ENCODE measurements around the gene CTDSP1. TPM values are rescaled to one million over a fixed set of nuclear protein-coding genes. Genes with fewer than 3 reads are reported as not detected.

CTDSP1 gene
- total RNA-seq, 4 donors from 2014 or later, result 122 to 164 (median 140) TPM

DNA sequence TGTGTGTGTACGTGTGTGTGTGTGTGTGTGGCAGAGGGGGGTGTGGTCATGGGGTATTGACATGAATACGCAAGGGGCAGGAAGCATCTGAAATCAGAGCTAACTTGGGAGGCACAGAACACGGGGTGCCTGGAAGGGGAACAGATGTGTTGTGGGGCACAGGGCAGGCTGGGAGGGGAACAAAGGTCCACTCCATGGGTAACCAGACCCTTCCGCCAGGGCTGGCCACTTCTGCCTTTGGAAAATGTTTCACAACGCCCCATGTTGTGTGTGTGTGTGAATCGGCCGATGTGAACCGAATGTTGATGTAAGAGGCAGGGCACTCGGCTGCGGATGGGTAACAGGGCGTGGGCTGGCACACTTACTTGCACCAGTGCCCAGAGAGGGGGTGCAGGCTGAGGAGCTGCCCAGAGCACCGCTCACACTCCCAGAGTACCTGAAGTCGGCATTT lies 17.7 kb upstream of the CTDSP1 start, which contains the start of gene SLC11A1:
TSS of gene SLC11A1 (plus strand) at position 358 of the 451 bp plus-strand sequence. CDS start 96 bp downstream, outside the sequence.
- TF ChIP-seq, protein P1, sequence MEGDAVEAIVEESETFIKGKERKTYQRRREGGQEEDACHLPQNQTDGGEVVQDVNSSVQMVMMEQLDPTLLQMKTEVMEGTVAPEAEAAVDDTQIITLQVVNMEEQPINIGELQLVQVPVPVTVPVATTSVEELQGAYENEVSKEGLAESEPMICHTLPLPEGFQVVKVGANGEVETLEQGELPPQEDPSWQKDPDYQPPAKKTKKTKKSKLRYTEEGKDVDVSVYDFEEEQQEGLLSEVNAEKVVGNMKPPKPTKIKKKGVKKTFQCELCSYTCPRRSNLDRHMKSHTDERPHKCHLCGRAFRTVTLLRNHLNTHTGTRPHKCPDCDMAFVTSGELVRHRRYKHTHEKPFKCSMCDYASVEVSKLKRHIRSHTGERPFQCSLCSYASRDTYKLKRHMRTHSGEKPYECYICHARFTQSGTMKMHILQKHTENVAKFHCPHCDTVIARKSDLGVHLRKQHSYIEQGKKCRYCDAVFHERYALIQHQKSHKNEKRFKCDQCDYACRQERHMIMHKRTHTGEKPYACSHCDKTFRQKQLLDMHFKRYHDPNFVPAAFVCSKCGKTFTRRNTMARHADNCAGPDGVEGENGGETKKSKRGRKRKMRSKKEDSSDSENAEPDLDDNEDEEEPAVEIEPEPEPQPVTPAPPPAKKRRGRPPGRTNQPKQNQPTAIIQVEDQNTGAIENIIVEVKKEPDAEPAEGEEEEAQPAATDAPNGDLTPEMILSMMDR (IDR thresholded peaks at IDR 0.05), result no peak
- TF ChIP-seq EP300 (IDR thresholded peaks at IDR 0.05) (peak; percentile 38 to 80), POLR2A (IDR thresholded peaks at IDR 0.05) (peak in 1 of 2 donors; percentile 26)
- peak within 1 kb of the TSS in 2 of 4 donors; percentile 15 to 30 for H3K4me3 ChIP-seq
- peak within 1 kb of the TSS in 3 of 4 donors; percentile 54 to 66 (median 59) for H3K27ac ChIP-seq

DNA sequence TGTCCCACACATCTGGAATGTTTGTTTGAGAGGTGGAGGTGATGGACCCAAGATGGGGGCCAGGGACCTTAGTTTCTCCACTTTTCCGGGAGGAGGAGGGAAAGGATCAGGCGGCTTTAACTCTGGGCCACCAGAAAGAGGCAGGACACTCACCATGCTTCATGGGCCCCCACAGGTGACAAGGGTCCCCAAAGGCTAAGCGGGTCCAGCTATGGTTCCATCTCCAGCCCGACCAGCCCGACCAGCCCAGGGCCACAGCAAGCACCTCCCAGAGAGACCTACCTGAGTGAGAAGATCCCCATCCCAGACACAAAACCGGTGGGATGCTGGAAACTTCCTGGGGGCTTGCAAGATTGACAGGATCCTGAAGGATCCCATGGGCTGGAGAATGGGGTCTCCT lies 16.9 kb upstream of the CTDSP1 start:
- Histone ChIP-seq H3K27ac (peak overlapping the region in 2 of 4 donors; percentile 54 to 66), H3K9me3 (no peaks in the 10 kb centered on the region), H3K4me3 (peak overlapping the region in 2 of 4 donors; percentile 15 to 30), H3K4me1 (peaks cover 0 to 8% (median 0%) of the 10 kb centered on the region in 4 donors), H3K36me3 (no peaks in the 10 kb centered on the region), H3K27me3 (no peaks in the 10 kb centered on the region)
- DNase-seq (ENCODE audit: low spot score in 2 of 2), result no peak
- TF ChIP-seq, protein P1 (IDR thresholded peaks at IDR 0.05), result no peak
- no peak for TF ChIP-seq EP300 (IDR thresholded peaks at IDR 0.05)
- no peak for TF ChIP-seq POLR2A (IDR thresholded peaks at IDR 0.05)
- WGBS, 2 donors, result 84 to 94% methylated on average over 6 of the region's 6 CpGs

More for the DNA sequence above, 17.7 kb upstream of the CTDSP1 start, which contains the start of gene SLC11A1:
- WGBS, 2 donors, result 67 to 79% methylated on average over 13 of the region's 13 CpGs
- Histone ChIP-seq H3K36me3 (no peaks in the 10 kb centered on the region), H3K9me3 (no peaks in the 10 kb centered on the region), H3K4me1 (no peaks in the 10 kb centered on the region), H3K27me3 (no peaks in the 10 kb centered on the region)
- peak in 1 of 2 donors; percentile 72 for DNase-seq (ENCODE audit: low spot score in 2 of 2)

DNA sequence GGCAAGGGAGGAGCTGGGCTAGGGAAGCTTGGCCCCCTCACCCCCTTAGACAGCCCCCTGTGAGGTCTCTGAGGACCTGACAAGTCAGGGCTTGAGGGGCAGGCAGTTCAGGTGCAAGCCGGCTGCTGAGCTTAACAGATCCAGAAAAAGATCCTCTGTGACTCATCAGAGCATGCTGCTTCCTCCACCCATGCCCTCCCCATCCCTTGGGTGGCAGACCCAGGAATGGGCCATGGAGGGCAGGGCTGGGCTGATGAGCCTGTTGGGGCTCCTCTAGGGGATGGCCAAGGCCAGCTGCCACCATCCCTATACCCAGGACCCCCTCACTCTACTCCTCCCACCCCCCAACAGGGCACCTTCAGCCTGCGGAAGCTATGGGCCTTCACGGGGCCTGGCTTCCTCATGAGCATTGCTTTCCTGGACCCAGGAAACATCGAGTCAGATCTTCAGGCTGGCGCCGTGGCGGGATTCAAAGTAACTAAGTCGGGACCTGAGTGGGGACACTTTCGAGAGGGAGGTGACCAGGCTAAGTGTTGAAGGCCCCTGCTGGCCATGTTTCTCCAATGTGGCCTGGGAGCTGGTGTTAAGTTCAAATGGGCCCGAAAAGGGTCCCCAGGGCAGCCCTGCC lies 15.7 kb upstream of the CTDSP1 start:
- no peak for DNase-seq (ENCODE audit: low spot score in 2 of 2)
- Histone ChIP-seq H3K9me3 (no peaks in the 10 kb centered on the region), H3K27ac (peak overlapping the region in 2 of 4 donors; percentile 54 to 66), H3K4me1 (peaks cover 0 to 11% (median 0%) of the 10 kb centered on the region in 4 donors), H3K36me3 (no peaks in the 10 kb centered on the region), H3K27me3 (no peaks in the 10 kb centered on the region), H3K4me3 (peak overlapping the region in 1 of 4 donors; percentile 30)
- WGBS, 2 donors, result 85% methylated on average over 10 of the region's 10 CpGs
- TF ChIP-seq, protein P1 (IDR thresholded peaks at IDR 0.05), result no peak
- no peak for TF ChIP-seq POLR2A (IDR thresholded peaks at IDR 0.05)
- no peak for TF ChIP-seq EP300 (IDR thresholded peaks at IDR 0.05)

DNA sequence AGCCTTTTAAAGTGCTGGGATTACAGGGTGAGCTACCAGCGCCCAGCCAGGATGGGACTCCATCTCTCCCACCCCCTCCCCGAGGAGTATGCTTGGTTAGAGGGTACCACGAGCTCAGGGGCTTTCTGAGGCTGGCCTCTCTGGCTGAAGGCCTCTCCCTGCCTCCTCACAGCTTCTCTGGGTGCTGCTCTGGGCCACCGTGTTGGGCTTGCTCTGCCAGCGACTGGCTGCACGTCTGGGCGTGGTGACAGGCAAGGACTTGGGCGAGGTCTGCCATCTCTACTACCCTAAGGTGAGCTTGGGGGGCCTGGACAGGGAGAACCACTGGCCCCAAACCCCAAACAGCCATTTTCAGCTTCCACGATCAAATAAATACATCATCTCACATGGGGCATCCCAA lies 14.7 kb upstream of the CTDSP1 start:
- no peak for DNase-seq (ENCODE audit: low spot score in 2 of 2)
- Histone ChIP-seq H3K27ac (no peak overlapping the region), H3K9me3 (no peaks in the 10 kb centered on the region), H3K4me1 (peaks cover 0 to 11% (median 0%) of the 10 kb centered on the region in 4 donors), H3K4me3 (no peak overlapping the region), H3K27me3 (no peaks in the 10 kb centered on the region), H3K36me3 (no peaks in the 10 kb centered on the region)
- WGBS, 2 donors, result 73 to 79% methylated on average over 9 of the region's 9 CpGs
- TF ChIP-seq, protein P1 (IDR thresholded peaks at IDR 0.05), result no peak
- TF ChIP-seq EP300 (IDR thresholded peaks at IDR 0.05) (no peak), POLR2A (IDR thresholded peaks at IDR 0.05) (no peak)

Data from tibial nerve (tissue), 4 donors.